Endometrium (tissue), 2 donors: ENCODE data around the gene IRAK1BP1.
"Not testable (repeated sequence)": the region's sequence is repeated elsewhere in the genome, so short reads cannot be mapped to it uniquely, and the experiment has no call there.

Experiments
- FAIRE-seq: peaks from 2 replicates; lab custom pipeline; 2012; peaks lifted over from hg19 to GRCh38; lab: Jason Lieb, UNC
- donor health status: control.
- donor health status: control.

IRAK1BP1 gene

DNA sequence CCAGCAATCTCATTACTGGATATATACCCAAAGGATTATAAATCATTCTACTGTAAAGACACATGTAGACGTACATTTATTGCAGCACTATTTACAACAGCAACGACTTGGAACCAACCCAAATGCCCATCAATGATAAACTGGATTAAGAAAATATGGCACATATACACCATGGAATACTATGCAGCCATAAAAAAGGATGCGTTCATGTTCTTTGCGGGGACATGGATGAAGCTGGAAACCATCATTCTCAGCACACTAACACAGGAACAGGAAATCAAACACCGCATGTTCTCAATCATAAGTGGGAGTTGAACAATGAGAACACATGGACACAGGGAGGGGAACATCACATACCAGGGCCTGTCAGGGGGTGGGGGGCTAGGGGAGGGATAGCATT, 22.6 kb downstream of the IRAK1BP1 start:
- FAIRE-seq = not testable (repeated sequence)

DNA sequence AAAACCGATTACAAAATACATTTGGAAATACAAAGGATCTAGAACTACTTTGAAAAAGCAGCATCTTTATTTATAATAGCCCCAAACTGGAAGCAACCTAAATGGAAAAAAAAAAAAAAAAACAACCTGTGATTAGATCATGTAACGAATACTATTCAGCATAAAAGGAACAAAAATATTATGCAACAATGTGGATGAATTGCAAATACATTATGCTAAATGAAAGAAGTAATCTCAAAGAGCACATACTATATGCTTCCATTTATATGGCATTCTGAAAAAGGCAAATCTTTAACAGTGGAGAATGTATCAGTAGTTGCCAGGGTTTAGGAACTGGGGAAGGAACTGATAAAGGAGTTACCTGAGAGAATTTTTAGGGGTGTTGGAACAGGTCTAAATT, 28.9 kb downstream of the IRAK1BP1 start:
- no peak for FAIRE-seq

- FAIRE-seq = no peak
These were observed 41.3 kb downstream of the IRAK1BP1 start for GRCh38 chr6:78908621-78909020.

GRCh38 chr6:78909391-78909790, 42.0 kb downstream of the IRAK1BP1 start:
- FAIRE-seq = no peak

- no peak for FAIRE-seq
These were observed 42.7 kb downstream of the IRAK1BP1 start for GRCh38 chr6:78910010-78910409.

DNA sequence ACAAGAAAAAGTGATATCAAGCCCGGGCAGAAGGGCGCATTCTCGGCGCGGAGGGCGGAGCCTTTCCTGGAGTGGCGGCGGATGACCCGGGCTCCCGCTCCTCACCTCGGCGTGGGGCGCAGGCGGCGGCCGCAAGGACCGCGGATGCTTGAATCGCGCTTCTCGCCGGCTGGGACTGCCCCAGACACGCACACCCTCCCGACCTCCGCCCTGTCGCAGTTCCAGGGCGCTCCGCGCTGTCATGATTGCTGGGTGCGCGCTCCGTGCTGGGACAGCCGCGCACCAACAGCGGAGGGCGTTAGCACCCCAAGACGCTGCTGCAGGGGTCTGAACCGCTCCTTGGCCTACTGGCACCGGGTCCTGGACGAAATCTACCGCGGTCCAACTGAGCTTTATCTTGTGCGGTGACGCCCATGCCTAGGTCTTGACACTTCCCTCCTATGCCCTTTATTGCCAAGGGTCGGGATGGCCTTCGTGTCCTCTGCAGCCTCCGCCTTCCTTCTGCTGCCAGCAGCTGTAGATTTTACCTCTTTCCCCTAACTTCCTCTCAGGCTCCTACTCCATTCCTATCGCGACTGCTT, 43.3 kb downstream of the IRAK1BP1 start:
- no peak for FAIRE-seq

DNA sequence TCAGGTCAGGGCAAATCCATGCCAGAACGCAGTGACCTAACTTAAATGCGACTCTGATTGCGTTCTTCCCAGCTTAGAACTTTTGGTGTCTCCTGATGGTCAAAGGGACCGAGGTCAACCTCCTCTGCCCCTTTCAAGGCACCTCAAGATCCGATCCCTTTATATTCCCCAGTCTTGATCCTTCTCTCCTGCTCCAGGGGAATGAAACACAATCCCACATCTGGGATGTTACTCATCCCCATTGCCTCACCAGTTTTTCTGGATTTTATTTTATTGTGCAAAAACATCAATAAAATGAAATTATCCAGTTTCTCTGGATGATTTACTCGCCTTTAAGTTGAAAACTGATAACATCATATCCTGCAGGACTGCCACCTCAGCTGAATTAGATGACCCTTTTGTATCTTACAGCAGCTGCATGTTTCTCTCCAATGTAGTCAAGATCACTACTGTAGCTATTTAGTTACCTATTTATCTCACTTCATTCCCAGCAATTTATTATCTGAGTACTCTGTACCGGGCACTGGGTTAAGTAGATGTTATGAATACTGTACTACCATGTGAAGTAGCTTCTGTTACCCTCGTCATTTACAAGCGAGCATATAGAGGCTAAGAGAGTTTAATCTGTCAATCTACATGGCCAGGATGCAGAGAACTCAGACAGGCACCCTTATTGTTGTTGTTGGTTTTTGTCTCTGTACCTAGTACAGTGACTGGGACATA, 44.0 kb downstream of the IRAK1BP1 start:
- FAIRE-seq = no peak

GRCh38 chr6:78916411-78916810, 49.1 kb downstream of the IRAK1BP1 start:
- no peak for FAIRE-seq

DNA sequence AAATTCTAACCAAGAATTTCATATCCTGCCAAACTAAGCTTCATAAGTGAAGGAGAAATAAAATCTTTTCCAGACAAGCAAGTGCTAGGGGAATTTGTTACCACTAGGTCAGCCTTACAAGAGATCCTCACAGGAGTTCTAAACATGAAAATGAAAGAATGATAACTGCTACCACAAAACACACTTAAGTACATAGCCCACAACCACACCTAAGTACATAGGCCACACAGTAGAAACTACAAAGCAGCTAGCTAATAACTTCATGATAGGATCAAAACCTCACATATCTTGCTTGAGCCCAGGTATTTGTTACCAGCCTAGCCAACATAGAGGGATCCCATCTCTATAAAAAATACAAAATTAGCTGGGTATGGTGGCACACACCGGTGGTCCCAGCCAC, 50.4 kb downstream of the IRAK1BP1 start:
- FAIRE-seq = no peak

DNA sequence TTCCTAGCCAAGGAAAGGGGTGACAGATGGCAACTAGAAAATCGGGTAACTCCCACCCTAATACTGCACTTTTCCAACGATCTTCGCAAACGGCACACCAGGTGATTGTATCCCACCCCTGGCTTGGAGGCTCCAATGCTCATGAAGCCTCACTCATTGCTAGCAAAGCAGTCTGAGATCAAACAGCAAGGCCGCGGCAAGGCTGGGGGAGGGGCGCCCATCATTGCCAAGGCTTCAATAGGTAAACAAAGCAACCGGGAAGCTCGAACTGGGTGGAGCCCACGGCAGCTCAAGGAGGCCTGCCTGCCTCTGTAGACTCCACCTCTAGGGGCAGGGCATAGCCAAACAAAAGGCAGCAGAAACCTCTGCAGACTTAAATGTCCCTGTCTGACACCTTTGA, 53.8 kb downstream of the IRAK1BP1 start:
- FAIRE-seq = not testable (repeated sequence)

GRCh38 chr6:78925317-78925716, 58.0 kb downstream of the IRAK1BP1 start:
- no peak for FAIRE-seq

GRCh38 chr6:78935553-78935952, 68.2 kb downstream of the IRAK1BP1 start:
- no peak for FAIRE-seq

DNA sequence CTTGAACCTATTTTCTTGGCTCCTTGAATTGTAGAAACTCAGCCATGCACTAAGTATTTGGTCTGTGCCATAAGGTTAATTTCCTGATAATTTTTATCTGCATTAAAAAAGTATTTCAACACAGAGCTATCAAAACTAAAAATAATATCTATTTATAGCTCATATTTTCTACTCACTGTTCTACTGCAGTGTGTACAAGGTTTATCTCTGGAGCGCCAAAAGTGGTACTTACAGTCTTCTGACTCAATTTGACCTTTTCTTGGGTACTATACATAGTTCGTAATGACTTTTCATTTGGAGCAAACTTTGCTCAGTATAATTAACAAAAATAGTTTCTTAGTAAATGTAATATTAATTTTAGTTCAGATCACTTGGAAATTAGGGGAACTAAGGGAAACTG, 69.2 kb downstream of the IRAK1BP1 start:
- no peak for FAIRE-seq

- no peak for FAIRE-seq
These were observed 75.1 kb downstream of the IRAK1BP1 start for GRCh38 chr6:78942446-78942845.

DNA sequence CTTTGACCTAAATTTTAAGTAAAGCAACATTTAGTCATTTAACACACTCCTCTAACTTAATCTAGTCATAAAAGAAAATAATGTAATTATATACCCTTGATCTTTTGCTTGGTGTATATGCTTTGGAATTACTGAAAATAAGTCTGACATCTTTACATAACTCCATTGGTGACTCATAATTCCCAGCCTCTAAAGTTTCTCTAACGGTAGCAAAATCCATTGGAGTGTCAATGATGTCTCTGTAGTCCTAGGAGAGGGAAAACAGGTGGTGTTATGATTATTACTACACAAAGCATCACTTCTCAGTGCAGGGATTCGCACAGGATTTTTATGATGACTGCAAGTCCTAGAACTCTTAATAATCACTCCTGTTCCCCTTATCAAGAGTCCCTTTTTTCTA, 80.2 kb downstream of the IRAK1BP1 start:
- no peak for FAIRE-seq

- peak; percentile 82 for FAIRE-seq
These were observed 80.6 kb downstream of the IRAK1BP1 start for GRCh38 chr6:78947962-78948361.

GRCh38 chr6:78948785-78949184, 81.4 kb downstream of the IRAK1BP1 start:
- FAIRE-seq = no peak

GRCh38 chr6:78952362-78952761, 85.0 kb downstream of the IRAK1BP1 start:
- FAIRE-seq = no peak
